K562 (cell line): ENCODE measurements around the gene CALML6. TPM values are rescaled to one million over a fixed set of nuclear protein-coding genes. Genes with fewer than 3 reads are reported as not detected.

Experiments
- ARID2 ChIP-seq: fragments of 450-650 bp; IDR thresholded peaks from 2 replicates; pipeline ENCODE4 v1.6.1; 2017; ENCODE audit warnings: antibody characterized with exemption, mild to moderate bottlenecking
- ASH1L ChIP-seq: fragments of 450-650 bp; IDR thresholded peaks from 2 replicates; pipeline ENCODE4 v1.6.1; 2018; ENCODE audit warnings: borderline replicate concordance, mild to moderate bottlenecking, low read depth; ENCODE audit not compliant: partially characterized antibody
- BRD9 ChIP-seq: fragments of 450-650 bp; IDR thresholded peaks from 2 replicates; pipeline ENCODE4 v1.6.1; 2018; ENCODE audit warnings: low read depth; ENCODE audit not compliant: partially characterized antibody
- CTBP1 ChIP-seq: fragments of 450-650 bp; IDR thresholded peaks from 2 replicates; pipeline ENCODE4 v1.6.1; 2016; ENCODE audit warnings: borderline replicate concordance
- CTCF ChIP-seq, 3 experiments: IDR thresholded peaks in 2 of 3; conservative IDR thresholded peaks in 1 of 3; 2 replicates each; pipeline ENCODE4 v1.5.1; 2011 to 2012; ENCODE audit warnings: low read length in 3 of 3, mild to moderate bottlenecking in 3 of 3, control low read depth in 2 of 3, improper control_type of control experiment in 1 of 3, inconsistent platforms in 1 of 3, low read depth in 1 of 3, mixed read lengths in 1 of 3, moderate library complexity in 1 of 3; ENCODE audit not compliant: insufficient read depth in 2 of 3
- DMBX1 ChIP-seq: fragments of 250-450 bp; sonication (Bioruptor Pico); IDR thresholded peaks from 2 replicates; pipeline ENCODE4 v1.8.0; 2022; ENCODE audit warnings: inconsistent platforms, mild to moderate bottlenecking, moderate library complexity, borderline replicate concordance
- GTF3C2 ChIP-seq: IDR thresholded peaks from 3 replicates; pipeline ENCODE4 v1.6.1; 2011; ENCODE audit warnings: borderline replicate concordance, mild to moderate bottlenecking, moderate library complexity; ENCODE audit not compliant: insufficient read length; ENCODE audit errors: extremely low read depth
- HDAC2 ChIP-seq: fragments of 450-650 bp; IDR thresholded peaks from 2 replicates; pipeline ENCODE4 v1.6.1; 2016; ENCODE audit warnings: mild to moderate bottlenecking
- IRF9 ChIP-seq: fragments of 450-650 bp; IDR thresholded peaks from 2 replicates; pipeline ENCODE4 v1.6.1; 2016; ENCODE audit warnings: missing biosample characterization, missing genetic modification characterization
- MIER1 ChIP-seq: fragments of 450-650 bp; IDR thresholded peaks from 2 replicates; pipeline ENCODE4 v1.6.1; 2016; ENCODE audit warnings: antibody characterized with exemption, mild to moderate bottlenecking, low read depth
- PHB ChIP-seq: fragments of 250-450 bp; sonication (Bioruptor Pico); IDR thresholded peaks from 2 replicates; pipeline ENCODE4 v1.5.0; 2021
- RB1 ChIP-seq: fragments of 450-650 bp; IDR thresholded peaks from 2 replicates; pipeline ENCODE4 v1.6.1; 2017; ENCODE audit warnings: low read depth, mild to moderate bottlenecking
- SAP30 ChIP-seq: fragments of 200-600 bp; sonication (generic); IDR thresholded peaks from 2 replicates; pipeline ENCODE4 v1.6.1; 2012; ENCODE audit warnings: borderline replicate concordance, low read depth, mild to moderate bottlenecking, moderate library complexity, low read length, control low read depth, inconsistent platforms; ENCODE audit not compliant: insufficient read depth, poor library complexity, severe bottlenecking
- SRSF9 ChIP-seq: fragments of 200-400 bp; formaldehyde crosslinking; IDR thresholded peaks from 2 replicates; pipeline ENCODE4 v1.6.1; 2017; ENCODE audit warnings: low read depth, low read length, borderline replicate concordance
- TBP ChIP-seq: optimal IDR thresholded peaks from 2 replicates; pipeline ENCODE3; 2011; ENCODE audit warnings: low read depth, low read length, improper control_type of control experiment
- USF2 ChIP-seq: sonication (generic); formaldehyde crosslinking; IDR thresholded peaks from 2 replicates; pipeline ENCODE4 v1.5.0; 2020; ENCODE audit warnings: missing genetic modification reagents
- YY1 ChIP-seq, 3 experiments: IDR thresholded peaks; 2 replicates each; pipeline ENCODE4 v1.6.1; 2011; ENCODE audit warnings: low read length in 2 of 3, mild to moderate bottlenecking in 2 of 3, moderate library complexity in 2 of 3, borderline replicate concordance in 1 of 3, control low read depth in 1 of 3, low read depth in 1 of 3; ENCODE audit not compliant: insufficient read depth in 3 of 3, insufficient replicate concordance in 2 of 3, control insufficient read depth in 1 of 3, insufficient read length in 1 of 3; ENCODE audit errors: extremely low read depth in 1 of 3
- ZBTB7A ChIP-seq: IDR thresholded peaks from 2 replicates; pipeline ENCODE4 v1.6.1; 2011; ENCODE audit warnings: low read depth, mild to moderate bottlenecking, low read length, moderate library complexity, borderline replicate concordance; ENCODE audit not compliant: control insufficient read depth
- ZNF436 ChIP-seq: fragments of 250-450, 450-650 bp; sonication (Bioruptor Pico); formaldehyde crosslinking; IDR thresholded peaks from 2 replicates; pipeline ENCODE4 v1.7.0; 2020; ENCODE audit warnings: mild to moderate bottlenecking
- polyA plus RNA-seq, 8 experiments: library from polyadenylated mRNA; depleted of rRNA in 4 of 8; stranded (reverse) in 5 of 8; unstranded in 3 of 8; fragments of >200 nt; fragmentation: Nextera tagmentation in 2 of 8; fragmentation: Illumina TruSeq in 1 of 8; extraction: Ambion mirVana in 2 of 8; extraction: Trizol in 1 of 8; gene quantifications; 2 replicates each; pipeline versions ENCODE4 v1.2.1 to v1.2.3, GENCODE V29; 2011 to 2014; ENCODE audit warnings: inconsistent platforms in 1 of 8, missing spikeins in 1 of 8
- total RNA-seq, 7 experiments: library from RNA; depleted of rRNA in 6 of 7; stranded (reverse); fragments of >200 nt in 6 of 7; fragmentation: Illumina TruSeq in 2 of 7; extraction: Trizol in 2 of 7; gene quantifications; 2 replicates each; pipeline versions ENCODE4 v1.2.1 to v1.2.3, GENCODE V29; 2011 to 2021; ENCODE audit warnings: low replicate concordance in 1 of 7

CALML6 gene
- total and polyA plus RNA-seq, 9 of the 15 experiments (the other 6 are each of a cell fraction or from before 2014, with no cell fraction given) = 0.14 TPM; not detected in 8

- TF ChIP-seq USF2 = no peak
- TF ChIP-seq CTBP1 = peak; percentile 88; the same call in 1 of the 2 replicates
- TF ChIP-seq SAP30 = no peak
- TF ChIP-seq RB1 = peak; percentile 87
- no peak for TF ChIP-seq HDAC2
- TF ChIP-seq GTF3C2 = no peak
- TF ChIP-seq IRF9 (tag) = 0 out of 2 replicates have a peak, but pooled peaks have one; percentile 26
- no peak for TF ChIP-seq ZNF436 (CRISPR knock-in tag)
- no peak for TF ChIP-seq TBP
- peak; percentile 87 for TF ChIP-seq ARID2
- peak; percentile 98 to 100 (median 99) for TF ChIP-seq CTCF (IDR thresholded peaks at IDR 0.05 in 2 of 3, conservative IDR thresholded peaks at IDR 0.05 in 1 of 3; ENCODE audit: insufficient read depth in 2 of 3, low read depth in 1 of 3, low read length in 3 of 3)
- TF ChIP-seq YY1 (IDR thresholded peaks at IDR 0.05; ENCODE audit: borderline replicate concordance in 1 of 3, control insufficient read depth in 1 of 3, extremely low read depth in 1 of 3, insufficient read depth in 3 of 3, insufficient read length in 1 of 3, insufficient replicate concordance in 2 of 3, low read depth in 1 of 3, low read length in 2 of 3) = peak in 1 of 3 experiments; percentile 22
- 0 out of 2 replicates have a peak, but pooled peaks have one; percentile 40 for TF ChIP-seq PHB
- no peak for TF ChIP-seq SRSF9
- no peak for TF ChIP-seq ASH1L
- no peak for TF ChIP-seq DMBX1 (CRISPR knock-in tag)
- no peak for TF ChIP-seq MIER1
- peak; percentile 74; the same call in 1 of the 2 replicates for TF ChIP-seq ZBTB7A
- peak; percentile 88 for TF ChIP-seq BRD9
Observed at GRCh38 chr1:1906185-1907097, 8.6 kb upstream of the CALML6 start (continued).
